Choroid plexus epithelial cell (primary cell): ENCODE results near the gene FUCA1.

Experiments used
- DNase-seq: peaks from one replicate; pipeline ENCODE4 v3.0.0-alpha.2; 2010; ENCODE audit warnings: low read depth
- H3K4me3 ChIP-seq: 2 replicates; pipeline ENCODE4 v1.5.1; 2011; ENCODE audit warnings: low read depth, mild to moderate bottlenecking, control low read depth, low read length, moderate library complexity
- TF ChIP-seq, protein P1 (sequence below): conservative IDR thresholded peaks from 2 replicates; pipeline ENCODE4 v1.5.1; 2011; ENCODE audit warnings: low read depth, mild to moderate bottlenecking, control low read depth, inconsistent platforms, low read length, moderate library complexity

FUCA1 gene

DNA sequence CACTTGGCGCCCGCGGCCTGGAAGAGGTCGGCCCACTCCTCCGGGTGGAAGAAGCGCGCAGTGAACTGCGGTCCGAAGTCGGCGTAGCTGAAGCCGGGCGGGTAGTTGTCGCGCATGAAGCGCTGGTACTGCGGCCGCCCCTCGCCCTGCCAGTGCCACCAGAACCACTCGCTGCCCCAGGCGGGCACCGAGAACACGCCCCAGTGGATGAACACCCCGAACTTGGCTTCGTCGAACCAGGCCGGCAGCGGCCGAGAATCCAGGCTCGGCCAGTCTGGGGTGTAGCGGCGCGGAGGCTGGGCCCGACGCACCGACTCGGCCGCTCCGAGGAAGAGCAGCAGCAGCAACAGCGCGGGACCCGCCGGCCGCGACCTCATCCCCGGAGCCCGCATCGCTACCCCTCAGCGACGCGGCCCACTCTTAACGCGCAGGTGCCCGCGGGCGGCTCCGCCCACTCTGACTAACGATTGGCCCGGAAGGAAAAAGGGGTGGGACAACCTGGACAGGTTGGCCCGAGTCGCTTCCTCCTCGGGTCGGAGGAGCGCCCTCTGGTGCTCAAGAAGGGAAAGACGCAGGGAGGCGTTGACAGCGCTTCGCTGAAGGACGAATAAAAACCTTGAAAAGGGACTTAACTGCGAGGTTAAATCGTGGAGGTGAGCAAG is at the start of gene FUCA1:
FUCA1 (minus strand) TSS at position 396 of the 662 bp plus-strand sequence; CDS start at position 392, 4 bp downstream.
- peak within 1 kb of the TSS; percentile 72 for H3K4me3 ChIP-seq
- peak; percentile 90 for DNase-seq
- TF ChIP-seq, protein P1, sequence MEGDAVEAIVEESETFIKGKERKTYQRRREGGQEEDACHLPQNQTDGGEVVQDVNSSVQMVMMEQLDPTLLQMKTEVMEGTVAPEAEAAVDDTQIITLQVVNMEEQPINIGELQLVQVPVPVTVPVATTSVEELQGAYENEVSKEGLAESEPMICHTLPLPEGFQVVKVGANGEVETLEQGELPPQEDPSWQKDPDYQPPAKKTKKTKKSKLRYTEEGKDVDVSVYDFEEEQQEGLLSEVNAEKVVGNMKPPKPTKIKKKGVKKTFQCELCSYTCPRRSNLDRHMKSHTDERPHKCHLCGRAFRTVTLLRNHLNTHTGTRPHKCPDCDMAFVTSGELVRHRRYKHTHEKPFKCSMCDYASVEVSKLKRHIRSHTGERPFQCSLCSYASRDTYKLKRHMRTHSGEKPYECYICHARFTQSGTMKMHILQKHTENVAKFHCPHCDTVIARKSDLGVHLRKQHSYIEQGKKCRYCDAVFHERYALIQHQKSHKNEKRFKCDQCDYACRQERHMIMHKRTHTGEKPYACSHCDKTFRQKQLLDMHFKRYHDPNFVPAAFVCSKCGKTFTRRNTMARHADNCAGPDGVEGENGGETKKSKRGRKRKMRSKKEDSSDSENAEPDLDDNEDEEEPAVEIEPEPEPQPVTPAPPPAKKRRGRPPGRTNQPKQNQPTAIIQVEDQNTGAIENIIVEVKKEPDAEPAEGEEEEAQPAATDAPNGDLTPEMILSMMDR, result peak; percentile 93

DNA sequence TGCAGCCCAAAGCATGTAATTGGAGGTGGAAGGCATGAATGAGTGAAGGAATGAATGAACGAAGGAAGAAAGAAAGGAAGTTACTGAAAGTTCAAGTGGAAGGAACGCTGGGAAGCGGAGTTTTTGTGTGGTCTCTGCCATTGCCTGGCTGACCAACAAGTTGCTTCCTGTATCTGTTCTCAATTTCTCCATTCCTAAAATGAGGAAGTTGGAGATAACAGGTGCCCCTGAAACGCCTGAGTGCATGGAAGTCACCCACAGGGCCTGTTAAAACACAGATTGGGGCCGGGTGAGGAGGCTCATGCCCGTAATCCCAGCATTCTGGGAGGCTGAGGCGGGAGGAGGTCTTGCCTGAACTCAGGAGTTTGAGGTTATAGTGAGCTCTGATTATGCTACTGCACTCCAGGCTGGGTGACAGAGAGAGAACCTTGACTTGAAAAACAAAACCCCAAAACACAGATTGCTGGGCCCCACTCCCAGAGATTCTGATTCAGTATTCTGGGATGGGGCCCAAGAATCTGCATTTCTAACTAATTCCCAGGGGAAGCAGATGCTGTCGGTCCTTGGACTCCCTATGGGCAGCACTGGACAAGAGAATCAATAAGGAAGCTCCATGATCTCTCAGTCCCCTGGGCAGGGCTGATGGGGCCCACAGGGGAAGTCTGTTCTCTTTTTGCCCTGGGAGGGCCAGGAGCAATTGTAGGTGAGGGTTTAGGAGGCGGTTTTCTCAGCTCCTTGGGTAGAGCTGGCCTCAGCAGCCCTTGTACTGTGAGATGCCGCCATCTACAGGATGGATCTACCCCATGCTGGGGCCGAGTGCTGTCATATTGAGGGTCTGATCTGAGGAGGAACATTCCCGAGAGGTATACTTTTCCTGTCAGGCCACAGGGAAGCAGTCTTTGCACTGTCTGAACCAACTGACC is 48.4 kb upstream of the FUCA1 start:
- H3K4me3 ChIP-seq, result no peak overlapping the region
- peak; percentile 83 for DNase-seq
- TF ChIP-seq, protein P1, result peak; percentile 84

DNA sequence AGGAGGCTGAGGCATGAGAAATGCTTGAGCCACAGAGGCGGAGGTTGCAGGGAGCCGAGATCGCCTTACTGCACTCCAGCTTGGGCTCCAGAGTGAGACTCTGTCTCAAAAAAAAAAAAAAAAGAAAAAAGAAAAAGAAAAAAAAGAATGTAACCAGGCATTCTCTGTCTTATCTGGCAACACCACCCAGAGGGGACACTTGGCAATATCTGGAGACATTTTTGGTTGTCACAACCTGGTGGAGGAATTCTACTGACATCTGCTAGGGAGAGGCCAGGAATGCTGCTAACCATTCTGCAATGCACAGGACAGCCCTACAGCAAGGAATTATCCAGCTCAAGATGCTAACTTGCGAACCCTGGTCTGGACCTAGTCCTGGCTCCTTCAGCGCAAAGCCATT is 47.4 kb upstream of the FUCA1 start:
- no peak for DNase-seq
- TF ChIP-seq, protein P1, result no peak
- H3K4me3 ChIP-seq, result no peak overlapping the region

DNA sequence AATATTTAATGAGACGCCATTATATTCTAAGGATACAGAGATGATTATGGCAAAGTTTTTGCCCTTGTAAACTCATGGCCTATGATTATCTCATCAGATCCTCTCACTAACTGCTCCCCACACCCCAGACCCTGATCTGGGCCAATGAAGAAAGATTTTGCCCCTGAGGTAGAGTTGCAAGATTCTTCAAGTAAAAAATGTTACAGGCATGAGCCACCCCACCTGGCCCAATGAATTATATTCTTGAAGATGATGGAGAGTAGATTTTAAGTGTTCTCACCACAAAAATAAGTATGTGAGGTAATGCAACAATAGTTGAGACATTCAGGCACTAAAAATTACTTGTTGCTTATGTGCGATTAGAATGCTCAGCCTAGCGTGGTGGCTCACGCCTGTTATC is 46.8 kb upstream of the FUCA1 start:
- no peak for DNase-seq

DNA sequence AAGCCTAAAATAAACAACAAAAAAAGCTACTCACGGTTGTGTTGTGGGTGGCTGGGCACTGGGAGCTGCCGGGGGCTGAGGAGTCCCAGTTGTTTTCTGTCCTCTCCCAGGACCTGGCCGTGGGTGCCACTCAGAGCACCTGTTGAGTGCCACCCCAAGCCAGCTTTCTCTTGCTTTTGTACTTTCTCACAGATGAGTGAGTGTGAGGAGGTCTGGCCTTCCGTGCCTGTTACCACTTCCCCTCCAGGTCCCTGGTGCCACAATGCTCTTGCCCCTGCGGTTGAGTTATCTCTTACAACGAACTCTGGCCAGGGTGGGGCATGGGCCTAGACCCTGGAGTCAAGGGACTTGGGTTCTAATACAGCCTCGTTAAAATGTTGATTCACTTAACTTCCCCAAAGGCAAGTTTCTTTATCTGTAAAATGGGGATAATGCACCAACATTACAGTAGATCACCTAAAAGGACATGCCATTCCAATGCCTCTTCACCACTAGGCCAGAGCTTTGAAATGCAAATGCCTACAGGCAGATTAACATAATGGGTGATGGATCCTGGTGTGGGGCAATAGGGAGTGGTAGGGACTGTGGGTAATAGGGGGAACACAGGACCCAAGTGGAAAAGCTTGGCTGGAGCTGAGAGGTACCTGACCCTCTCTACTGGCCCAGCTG is 45.3 kb upstream of the FUCA1 start, which contains the start of gene CNR2:
CNR2 (minus strand) TSS at position 151 of the 669 bp plus-strand sequence. CDS start 37,745 bp downstream, outside the sequence.
- DNase-seq, result no peak
- no peak within 1 kb of the TSS for H3K4me3 ChIP-seq
- TF ChIP-seq, protein P1, result no peak

More for the DNA sequence above, 46.8 kb upstream of the FUCA1 start:
- TF ChIP-seq, protein P1, result no peak
- no peak overlapping the region for H3K4me3 ChIP-seq

DNA sequence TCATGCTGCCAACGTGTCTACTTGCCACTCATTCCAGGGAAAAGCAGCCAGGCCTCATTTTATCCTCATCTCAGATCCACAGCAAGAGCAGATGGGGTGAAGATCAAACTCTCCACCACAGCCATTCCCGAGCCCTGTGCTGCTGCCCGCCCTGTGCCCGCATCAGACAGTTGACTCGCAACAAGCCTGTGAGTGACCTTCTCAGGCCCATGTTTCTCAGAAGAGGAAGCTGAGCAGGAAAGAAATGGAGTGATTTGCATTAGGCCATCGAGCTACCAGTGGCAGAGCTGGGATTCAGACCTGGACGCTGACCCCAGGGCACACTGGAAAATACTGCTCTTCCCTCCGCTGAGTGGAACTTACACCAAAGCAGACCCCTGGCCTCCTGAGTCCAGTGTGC is 43.8 kb upstream of the FUCA1 start:
- no peak overlapping the region for H3K4me3 ChIP-seq
- DNase-seq, result no peak
- TF ChIP-seq, protein P1, result no peak
